Measurements from ENCODE around the gene C21orf58.

DNA sequence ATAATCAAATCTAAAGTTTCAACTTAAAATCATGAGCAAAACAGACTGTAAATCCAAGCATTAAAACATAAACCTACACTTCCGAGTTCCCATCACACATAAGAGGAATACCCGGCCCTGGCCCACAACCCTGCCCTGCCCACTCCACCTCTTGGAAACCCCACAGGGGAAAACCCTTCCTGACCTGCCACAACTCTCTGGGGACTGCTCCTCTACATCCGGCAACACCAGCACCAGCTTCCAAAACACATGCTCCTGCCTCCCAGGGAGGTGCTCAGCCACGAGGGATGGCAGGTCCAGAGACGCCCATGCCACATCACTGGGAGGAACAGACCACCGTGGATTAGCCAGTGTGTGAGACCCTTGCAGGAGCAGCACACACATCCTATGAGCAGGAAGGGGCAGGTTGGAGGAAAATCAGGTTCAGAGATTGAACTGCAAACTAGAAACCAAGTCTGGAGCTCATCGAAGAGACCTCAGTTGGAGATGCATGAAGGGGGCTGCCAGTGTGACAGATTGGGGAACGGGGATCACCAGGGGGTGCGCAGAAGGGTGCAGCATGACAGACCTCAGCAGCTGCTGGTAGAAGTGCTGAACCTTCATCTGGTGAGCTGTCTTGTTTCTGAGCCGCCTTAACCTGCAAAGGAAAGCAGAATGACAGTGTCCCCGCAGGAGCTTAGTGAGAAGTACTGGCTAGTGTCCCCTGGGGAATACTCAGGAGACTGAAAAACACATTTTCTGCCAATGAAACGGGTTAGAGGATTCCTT lies 69.3 kb downstream of the C21orf58 start:
- no peak for TF ChIP-seq ZNF274 (IDR thresholded peaks at IDR 0.05; ENCODE audit: low read depth, low read length)
- no peak for TF ChIP-seq YY1 (IDR thresholded peaks at IDR 0.05; ENCODE audit: insufficient read depth, insufficient read length)
